GM13977 (cell line): ENCODE results near the gene DNMT3B.

Experiments used
- DNase-seq: peaks from one replicate; pipeline ENCODE4 v3.0.0; 2012; ENCODE audit warnings: low spot score
- in situ Hi-C: fragments of 300-500 bp; cut with MboI; formaldehyde crosslinking; loops from one replicate; pipeline ENCODE4 v1.12.0; 2022; ENCODE audit warnings: low sequenced_read_pairs, low pct_unique_long_range_greater_than_20kb, mixed read lengths, inconsistent platforms; ENCODE audit not compliant: unreplicated experiment
- TF ChIP-seq, protein P1 (sequence below): IDR thresholded peaks from 2 replicates; pipeline ENCODE4 v1.5.1; 2012; ENCODE audit warnings: mild to moderate bottlenecking, control low read depth; ENCODE audit not compliant: insufficient read depth; ENCODE audit errors: extremely low read depth, missing control alignments

Gene DNMT3B

DNA sequence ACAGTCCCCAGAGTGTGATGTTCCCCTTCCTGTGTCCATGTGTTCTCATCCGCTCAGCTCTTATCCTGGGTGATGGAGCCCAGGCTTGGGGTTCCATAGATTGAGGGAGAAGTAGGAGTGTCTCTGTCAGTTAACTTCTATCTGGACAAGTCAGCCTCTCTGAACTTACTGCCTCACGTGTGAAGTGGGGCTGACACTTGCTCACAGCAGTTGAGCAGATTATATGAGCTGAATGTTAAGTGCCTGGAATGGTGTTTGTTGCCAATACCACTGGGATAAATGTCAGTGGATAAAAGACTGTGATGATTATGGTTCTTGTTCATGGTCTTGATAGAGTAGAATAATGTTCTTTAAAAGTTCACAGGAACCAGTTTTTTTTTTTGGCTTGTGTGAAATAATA is 79.4 kb downstream of the DNMT3B start:
- TF ChIP-seq, protein P1, sequence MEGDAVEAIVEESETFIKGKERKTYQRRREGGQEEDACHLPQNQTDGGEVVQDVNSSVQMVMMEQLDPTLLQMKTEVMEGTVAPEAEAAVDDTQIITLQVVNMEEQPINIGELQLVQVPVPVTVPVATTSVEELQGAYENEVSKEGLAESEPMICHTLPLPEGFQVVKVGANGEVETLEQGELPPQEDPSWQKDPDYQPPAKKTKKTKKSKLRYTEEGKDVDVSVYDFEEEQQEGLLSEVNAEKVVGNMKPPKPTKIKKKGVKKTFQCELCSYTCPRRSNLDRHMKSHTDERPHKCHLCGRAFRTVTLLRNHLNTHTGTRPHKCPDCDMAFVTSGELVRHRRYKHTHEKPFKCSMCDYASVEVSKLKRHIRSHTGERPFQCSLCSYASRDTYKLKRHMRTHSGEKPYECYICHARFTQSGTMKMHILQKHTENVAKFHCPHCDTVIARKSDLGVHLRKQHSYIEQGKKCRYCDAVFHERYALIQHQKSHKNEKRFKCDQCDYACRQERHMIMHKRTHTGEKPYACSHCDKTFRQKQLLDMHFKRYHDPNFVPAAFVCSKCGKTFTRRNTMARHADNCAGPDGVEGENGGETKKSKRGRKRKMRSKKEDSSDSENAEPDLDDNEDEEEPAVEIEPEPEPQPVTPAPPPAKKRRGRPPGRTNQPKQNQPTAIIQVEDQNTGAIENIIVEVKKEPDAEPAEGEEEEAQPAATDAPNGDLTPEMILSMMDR = no peak
- in situ Hi-C loops = no loop called here
- DNase-seq = no peak

DNA sequence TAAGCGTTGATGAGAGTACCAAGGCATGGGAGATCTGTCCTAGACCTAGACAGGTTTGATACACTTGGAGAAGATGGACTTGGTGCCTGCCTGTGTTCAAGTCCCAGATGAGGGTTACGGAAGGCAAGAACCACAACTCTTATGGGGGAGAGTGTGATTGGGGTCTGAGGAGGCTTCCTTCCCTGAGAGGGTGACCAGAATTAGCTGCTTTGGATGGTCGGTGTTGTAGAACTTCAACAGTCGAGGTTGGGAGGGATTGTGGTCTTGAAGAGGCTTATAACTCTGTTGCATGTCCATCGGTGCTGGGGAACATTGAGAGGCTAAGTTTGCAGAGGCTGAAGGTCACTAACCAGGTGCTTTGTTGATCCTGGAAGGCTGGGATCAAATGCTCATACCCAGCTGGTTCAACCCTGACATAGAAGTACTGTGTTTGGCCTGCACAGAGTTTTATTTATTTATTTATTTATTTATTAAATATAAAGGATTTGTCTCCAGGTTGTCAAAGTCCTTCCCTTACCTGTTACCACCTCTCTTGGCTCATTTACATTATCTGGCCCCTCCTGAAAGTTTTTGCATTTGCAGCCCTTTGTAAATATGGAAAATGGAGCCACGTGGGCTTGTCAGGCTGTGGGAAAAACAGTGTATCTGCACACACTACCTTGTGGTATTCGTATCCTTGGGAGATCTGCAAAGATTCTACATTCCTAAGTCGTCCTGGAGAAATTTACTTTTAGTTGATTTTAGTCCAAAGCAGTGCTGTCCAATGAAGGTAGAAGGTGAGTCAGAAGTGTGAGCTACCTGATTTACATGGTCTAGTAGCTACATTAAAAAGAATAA is 80.7 kb downstream of the DNMT3B start:
- in situ Hi-C loops = no loop called here
- DNase-seq = no peak
- TF ChIP-seq, protein P1 = no peak

DNA sequence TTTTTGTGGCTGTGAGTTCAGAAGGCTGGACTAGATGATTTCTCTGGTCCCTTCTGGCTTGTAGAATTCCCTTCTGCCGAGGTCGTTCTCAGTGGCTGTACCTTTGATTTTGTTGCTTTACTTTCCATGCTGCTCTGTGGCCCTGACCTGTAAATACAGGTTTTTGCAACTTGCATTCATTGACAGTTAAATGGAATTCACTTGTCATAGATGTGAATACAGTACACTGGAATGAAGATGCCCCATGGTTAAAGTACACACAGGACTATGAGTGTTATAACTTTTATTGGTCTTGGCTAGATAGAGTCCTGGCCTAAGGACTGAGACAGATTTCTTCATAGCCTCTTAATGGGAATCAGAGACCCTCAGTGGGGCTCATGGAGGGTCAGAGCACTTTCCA is 83.6 kb downstream of the DNMT3B start:
- DNase-seq = no peak
- in situ Hi-C loops = no loop called here
- TF ChIP-seq, protein P1 = no peak

DNA sequence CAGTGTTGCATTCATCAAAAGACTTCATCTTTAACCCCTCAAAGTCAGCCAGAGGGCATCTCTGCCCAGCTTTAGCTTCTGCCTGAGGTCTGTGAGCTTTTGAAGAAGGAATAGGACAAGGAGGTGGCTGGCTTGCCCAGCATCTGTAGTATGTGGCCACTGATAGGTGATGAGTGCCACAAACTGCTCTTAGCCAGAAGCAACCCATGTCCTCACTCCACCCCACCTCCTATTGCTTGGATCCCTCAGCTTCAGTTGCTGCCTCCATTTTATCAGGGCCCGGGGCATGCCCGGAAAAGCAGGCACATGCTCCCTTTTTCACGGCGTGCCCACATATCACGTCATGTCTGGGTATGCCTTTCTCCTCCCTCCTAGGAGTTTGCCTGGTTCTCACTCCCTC is 84.7 kb downstream of the DNMT3B start:
- TF ChIP-seq, protein P1 = no peak
- in situ Hi-C loops = no loop called here
- no peak for DNase-seq

DNA sequence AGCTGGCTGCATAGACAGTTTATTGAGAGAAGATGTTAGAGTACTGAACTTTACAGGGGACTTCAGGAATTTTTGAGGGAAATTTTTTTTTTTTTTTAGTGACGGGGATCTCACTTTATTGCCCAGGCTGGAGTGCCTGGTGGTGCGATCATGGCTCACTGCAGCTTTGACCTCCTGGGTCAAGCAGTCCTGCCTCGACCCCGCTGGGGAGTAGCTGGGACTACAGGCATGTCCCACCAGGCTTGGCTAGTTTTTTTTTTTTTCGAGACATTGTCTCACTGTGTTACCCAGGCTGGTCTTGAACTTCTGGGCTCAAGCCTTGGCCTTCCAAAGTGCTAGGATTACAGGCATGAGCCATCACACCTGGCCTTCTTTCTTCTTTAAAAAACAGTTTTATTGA is 85.8 kb downstream of the DNMT3B start:
- in situ Hi-C loops = no loop called here
- TF ChIP-seq, protein P1 = no peak
- no peak for DNase-seq

DNA sequence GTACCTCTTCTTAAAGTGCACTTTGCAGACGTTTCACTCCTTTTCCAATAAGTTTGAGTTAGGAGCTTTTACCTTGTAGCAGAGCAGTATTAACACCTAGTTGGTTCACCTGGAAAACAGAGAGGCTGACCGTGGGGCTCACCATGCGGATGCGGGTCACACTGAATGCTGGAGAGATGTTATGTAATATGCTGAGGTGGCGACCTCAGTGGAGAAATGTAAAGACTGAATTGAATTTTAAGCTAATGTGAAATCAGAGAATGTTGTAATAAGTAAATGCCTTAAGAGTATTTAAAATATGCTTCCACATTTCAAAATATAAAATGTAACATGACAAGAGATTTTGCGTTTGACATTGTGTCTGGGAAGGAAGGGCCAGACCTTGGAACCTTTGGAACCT is 86.7 kb downstream of the DNMT3B start:
- DNase-seq = no peak
- TF ChIP-seq, protein P1 = no peak

More for the DNA sequence above, 86.7 kb downstream of the DNMT3B start:
- in situ Hi-C loops = no loop called here
